ENCODE results near the gene EYA4. TPM values are rescaled to one million over a fixed set of nuclear protein-coding genes. Genes with fewer than 3 reads are reported as not detected.

The EYA4 gene
- total RNA-seq, 1 experiment from 2014 or later = not detected

DNA sequence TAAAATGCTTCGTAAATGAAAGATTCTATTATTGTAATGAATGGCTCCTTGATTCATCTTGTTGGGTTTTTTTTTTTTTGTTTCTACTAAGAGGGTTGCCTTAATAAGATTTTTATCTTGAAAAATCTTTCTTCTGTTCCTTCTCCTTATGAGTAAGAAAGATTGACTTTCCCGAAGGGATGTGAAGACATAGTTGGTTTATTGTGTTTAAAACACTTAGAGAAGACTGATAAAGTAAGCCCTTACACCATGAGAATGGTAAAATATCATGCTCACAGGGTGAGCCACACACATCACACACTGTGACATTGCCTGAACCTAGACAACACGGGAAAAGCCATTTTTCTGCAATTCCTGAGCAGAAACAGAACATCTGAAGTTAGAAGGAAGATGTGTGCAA, 330.5 kb downstream of the EYA4 start:
- no peak for DNase-seq
- TF ChIP-seq, protein P1, sequence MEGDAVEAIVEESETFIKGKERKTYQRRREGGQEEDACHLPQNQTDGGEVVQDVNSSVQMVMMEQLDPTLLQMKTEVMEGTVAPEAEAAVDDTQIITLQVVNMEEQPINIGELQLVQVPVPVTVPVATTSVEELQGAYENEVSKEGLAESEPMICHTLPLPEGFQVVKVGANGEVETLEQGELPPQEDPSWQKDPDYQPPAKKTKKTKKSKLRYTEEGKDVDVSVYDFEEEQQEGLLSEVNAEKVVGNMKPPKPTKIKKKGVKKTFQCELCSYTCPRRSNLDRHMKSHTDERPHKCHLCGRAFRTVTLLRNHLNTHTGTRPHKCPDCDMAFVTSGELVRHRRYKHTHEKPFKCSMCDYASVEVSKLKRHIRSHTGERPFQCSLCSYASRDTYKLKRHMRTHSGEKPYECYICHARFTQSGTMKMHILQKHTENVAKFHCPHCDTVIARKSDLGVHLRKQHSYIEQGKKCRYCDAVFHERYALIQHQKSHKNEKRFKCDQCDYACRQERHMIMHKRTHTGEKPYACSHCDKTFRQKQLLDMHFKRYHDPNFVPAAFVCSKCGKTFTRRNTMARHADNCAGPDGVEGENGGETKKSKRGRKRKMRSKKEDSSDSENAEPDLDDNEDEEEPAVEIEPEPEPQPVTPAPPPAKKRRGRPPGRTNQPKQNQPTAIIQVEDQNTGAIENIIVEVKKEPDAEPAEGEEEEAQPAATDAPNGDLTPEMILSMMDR (IDR thresholded peaks at IDR 0.05; ENCODE audit: insufficient read depth in 1 of 2, low read depth in 1 of 2, low read length in 1 of 2, severe bottlenecking in 1 of 2, unreplicated experiment in 1 of 2) = no peak
- Histone ChIP-seq H3K36me3 (ENCODE audit: control insufficient read depth, insufficient read depth, low read length) (no peaks in the 10 kb centered on the region), H3K4me1 (no peaks in the 10 kb centered on the region), H3K9me3 (no peaks in the 10 kb centered on the region), H3K27me3 (replicated peaks; ENCODE audit: control insufficient read depth, insufficient read depth, low read length) (no peaks in the 10 kb centered on the region), H3K4me3 (ENCODE audit: low read depth, low read length) (no peak overlapping the region)
- no peak overlapping the region for H3K4me3 Mint-ChIP-seq (ENCODE audit: unreplicated experiment)
- peaks cover 10% of the 10 kb centered on the region for H3K9me3 Mint-ChIP-seq (ENCODE audit: unreplicated experiment)
- H3K36me3 Mint-ChIP-seq (ENCODE audit: insufficient read depth, unreplicated experiment) = no peaks in the 10 kb centered on the region
- peaks cover 12% of the 10 kb centered on the region for H3K27me3 Mint-ChIP-seq (ENCODE audit: insufficient read depth, unreplicated experiment)
- ChIA-PET POLR2A (no interaction called here), CTCF (no interaction called here)
- no peak overlapping the region for H3K27ac Mint-ChIP-seq (ENCODE audit: unreplicated experiment)
- no TSS peak for BruUV-seq (replicated peaks)
- H3K4me1 Mint-ChIP-seq (ENCODE audit: low read depth, unreplicated experiment) = no peaks in the 10 kb centered on the region
- intact Hi-C loops (cut with micrococcal nuclease; ENCODE audit: unreplicated experiment) = no loop called here

DNA sequence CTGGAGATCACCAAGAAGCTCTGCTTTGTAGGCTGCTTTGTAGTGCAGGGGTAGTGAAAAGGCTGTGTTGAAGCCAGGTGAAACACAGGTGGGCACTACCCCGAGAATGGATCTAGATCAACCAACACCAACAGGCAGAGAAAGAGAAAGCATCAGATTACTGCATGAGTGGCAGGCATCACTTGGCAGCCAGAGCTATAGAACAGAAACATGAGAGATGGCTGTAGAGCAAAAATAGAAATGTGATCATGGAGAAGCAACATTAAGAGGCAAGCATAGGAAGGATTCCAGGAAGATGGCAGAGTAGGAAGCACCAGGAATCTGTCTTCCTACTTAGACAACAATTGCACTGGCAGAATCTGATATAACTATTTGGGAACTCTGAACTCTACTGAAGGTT, 336.7 kb downstream of the EYA4 start:
- H3K4me1 Mint-ChIP-seq (ENCODE audit: low read depth, unreplicated experiment) = no peaks in the 10 kb centered on the region
- H3K4me1 ChIP-seq = no peaks in the 10 kb centered on the region
- peaks cover 9% of the 10 kb centered on the region for H3K27me3 Mint-ChIP-seq (ENCODE audit: insufficient read depth, unreplicated experiment)
- intact Hi-C loops (cut with micrococcal nuclease; ENCODE audit: unreplicated experiment) = no loop called here
- no TSS peak for BruUV-seq (replicated peaks)
- TF ChIP-seq, protein P1 (IDR thresholded peaks at IDR 0.05; ENCODE audit: insufficient read depth in 1 of 2, low read depth in 1 of 2, low read length in 1 of 2, severe bottlenecking in 1 of 2, unreplicated experiment in 1 of 2) = no peak
- H3K9me3 ChIP-seq = 0 out of 2 replicates have a peak, but pooled peaks cover 5% of the 10 kb centered on the region
- no peak overlapping the region for H3K4me3 ChIP-seq (ENCODE audit: low read depth, low read length)
- POLR2A ChIA-PET = no interaction called here
- H3K4me3 Mint-ChIP-seq (ENCODE audit: unreplicated experiment) = no peak overlapping the region
- no peaks in the 10 kb centered on the region for H3K36me3 ChIP-seq (ENCODE audit: control insufficient read depth, insufficient read depth, low read length)
- H3K9me3 Mint-ChIP-seq (ENCODE audit: unreplicated experiment) = peaks cover 27% of the 10 kb centered on the region
- no peak for DNase-seq
- H3K36me3 Mint-ChIP-seq (ENCODE audit: insufficient read depth, unreplicated experiment) = no peaks in the 10 kb centered on the region
- no peaks in the 10 kb centered on the region for H3K27me3 ChIP-seq (replicated peaks; ENCODE audit: control insufficient read depth, insufficient read depth, low read length)
- no peak overlapping the region for H3K27ac Mint-ChIP-seq (ENCODE audit: unreplicated experiment)
- CTCF ChIA-PET = no interaction called here
